Activated CD8-positive, alpha-beta memory T cell treated with anti-CD3 and anti-CD28 coated beads for 1 hour (primary cell): ENCODE measurements around the gene RUBCN.
A peak's percentile ranks its signal among the peaks of the same experiment; 100 is the strongest.

Experiments used
- DNase-seq, 2 donors: peaks; one replicate each; pipeline ENCODE4 v3.0.0-alpha.2; 2020; ENCODE audit warnings: low read depth in 1 of 2; ENCODE audit errors: extremely low read depth in 1 of 2

RUBCN gene

GRCh38 chr3:197736491-197737318 lies at the start of gene RUBCN:
RUBCN (minus strand) TSS chr3:197736904; CDS start chr3:197736719, 185 bp downstream.
- DNase-seq = peak; percentile 81 to 85

GRCh38 chr3:197784019-197784585 lies 47.4 kb upstream of the RUBCN start:
- DNase-seq = no peak

DNA sequence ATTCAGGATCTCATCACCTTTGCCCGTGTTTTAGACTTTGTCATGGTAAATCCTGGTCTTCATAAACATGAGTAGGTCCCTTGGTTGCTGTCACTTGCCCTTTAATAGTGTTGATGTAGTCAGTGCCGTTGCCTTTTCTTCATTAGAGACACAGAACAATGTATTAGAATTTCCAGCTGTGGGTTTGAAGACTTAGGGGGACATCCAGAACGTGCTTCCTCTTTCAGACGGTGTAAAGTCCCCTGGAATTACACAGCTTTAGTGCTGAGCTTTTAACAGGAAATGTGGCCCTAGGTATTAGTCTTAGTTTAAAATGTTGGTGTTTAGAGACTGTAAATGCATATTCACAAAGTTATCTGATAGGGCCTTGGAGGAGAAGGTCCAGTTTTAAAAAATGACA lies 45.5 kb upstream of the RUBCN start:
- no peak for DNase-seq

DNA sequence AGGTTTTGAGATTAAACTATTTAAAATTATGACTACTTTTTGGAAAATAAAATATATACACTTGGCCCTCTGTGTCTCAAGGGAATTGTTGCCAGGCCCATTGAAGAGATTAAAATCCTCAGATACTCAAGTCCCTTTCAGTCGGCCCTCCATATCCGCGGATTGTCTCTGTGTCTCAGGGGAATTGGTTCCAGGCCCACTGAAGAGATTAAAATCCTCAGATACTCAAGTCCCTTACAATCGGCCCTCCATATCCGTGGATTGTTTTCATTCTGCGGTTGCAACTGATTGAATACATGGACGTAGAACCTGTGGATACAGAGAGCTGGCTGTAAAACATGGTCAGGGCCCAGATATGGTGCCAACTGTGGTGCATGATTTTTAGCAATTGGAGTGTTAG lies 38.6 kb upstream of the RUBCN start:
- DNase-seq = no peak

GRCh38 chr3:197761784-197762183 lies 25.1 kb upstream of the RUBCN start:
- DNase-seq = no peak

DNA sequence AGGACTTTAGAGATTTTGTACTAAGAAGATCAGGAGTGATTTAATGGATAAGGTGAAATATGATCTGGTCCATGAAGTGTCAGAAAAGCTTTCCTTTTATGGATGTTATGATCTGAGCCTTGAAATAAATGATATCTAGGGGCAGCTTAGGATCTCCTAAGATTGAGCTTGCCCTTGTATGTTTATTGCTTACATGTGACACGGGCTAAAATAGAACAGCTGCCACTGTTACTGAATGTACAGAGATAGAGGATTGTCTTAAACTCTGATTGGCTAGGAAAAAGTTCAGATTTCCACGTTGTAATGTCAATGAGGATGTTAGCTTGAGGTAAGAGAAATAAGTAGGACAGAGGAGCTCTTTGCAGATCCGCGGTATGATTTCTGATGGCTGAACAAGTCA lies 21.8 kb upstream of the RUBCN start:
- no peak for DNase-seq

- no peak for DNase-seq
These were observed 20.0 kb upstream of the RUBCN start for GRCh38 chr3:197756704-197757103.

- no peak for DNase-seq
These were observed 16.6 kb upstream of the RUBCN start for GRCh38 chr3:197753263-197753662.

- no peak for DNase-seq
These were observed 15.4 kb upstream of the RUBCN start for GRCh38 chr3:197752107-197752506.

GRCh38 chr3:197750858-197751737 lies 14.4 kb upstream of the RUBCN start:
- DNase-seq = peak in 1 of 2 donors; percentile 1

GRCh38 chr3:197750396-197750831 lies 13.7 kb upstream of the RUBCN start:
- DNase-seq = peak; percentile 27 to 33

DNA sequence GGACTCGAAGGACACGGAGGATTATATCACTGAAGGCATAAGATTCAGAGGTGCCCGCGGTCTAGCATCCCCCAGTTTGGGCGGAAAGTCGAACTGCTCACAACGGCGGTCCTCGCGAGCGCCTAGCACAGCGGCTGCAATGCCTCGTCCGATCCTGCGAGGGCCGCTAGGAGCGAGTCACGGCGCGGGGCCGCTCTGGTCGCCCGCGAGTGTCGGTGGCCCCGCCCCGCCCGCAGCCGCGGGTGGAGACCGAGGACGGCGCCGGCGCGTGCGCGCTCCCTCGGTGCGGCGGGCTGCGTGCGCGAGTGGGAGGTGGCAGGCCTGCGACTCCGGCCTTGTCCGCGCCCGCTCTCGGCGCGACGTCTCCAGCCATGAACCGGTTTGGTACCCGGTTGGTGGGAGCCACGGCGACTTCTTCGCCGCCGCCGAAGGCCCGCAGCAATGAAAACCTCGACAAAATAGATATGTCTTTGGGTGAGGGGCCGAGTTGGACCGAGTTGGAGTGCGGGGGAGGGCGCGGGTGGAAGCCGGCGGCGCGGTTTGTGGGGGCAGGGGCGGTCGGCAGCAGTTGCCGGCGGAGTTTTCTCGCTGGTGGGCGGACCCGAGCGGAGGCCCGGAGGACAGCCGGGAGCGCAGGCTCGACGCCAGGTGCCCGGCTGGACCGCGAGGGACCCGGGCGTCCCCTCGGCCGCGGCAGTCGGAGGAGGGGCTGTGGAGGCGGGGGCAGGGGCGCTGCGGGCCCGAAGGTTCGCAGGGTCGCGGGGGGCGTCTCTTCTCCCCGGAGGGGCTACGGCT lies 13.1 kb upstream of the RUBCN start, which contains the start of gene FYTTD1:
Gene FYTTD1 (plus strand): TSS at position 283 of the 795 bp plus-strand sequence. CDS start 89 bp downstream, at position 372.
- DNase-seq = peak; percentile 66 to 85

DNA sequence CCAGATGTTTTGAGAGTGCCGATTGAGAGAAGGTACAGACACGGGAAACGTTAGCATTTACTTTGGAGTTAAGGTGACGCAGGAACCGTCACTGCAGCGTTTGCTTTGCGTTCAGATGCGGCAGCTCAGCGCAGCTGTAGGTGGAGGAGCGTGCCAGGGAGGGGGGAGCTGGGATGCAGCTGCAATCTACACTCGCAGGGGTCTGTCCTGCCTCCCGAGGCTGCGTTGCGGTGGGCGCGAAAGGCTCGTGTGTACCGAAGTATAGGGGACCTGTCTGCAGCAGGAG lies 12.6 kb upstream of the RUBCN start:
- peak in 1 of 2 donors; percentile 38 for DNase-seq

DNA sequence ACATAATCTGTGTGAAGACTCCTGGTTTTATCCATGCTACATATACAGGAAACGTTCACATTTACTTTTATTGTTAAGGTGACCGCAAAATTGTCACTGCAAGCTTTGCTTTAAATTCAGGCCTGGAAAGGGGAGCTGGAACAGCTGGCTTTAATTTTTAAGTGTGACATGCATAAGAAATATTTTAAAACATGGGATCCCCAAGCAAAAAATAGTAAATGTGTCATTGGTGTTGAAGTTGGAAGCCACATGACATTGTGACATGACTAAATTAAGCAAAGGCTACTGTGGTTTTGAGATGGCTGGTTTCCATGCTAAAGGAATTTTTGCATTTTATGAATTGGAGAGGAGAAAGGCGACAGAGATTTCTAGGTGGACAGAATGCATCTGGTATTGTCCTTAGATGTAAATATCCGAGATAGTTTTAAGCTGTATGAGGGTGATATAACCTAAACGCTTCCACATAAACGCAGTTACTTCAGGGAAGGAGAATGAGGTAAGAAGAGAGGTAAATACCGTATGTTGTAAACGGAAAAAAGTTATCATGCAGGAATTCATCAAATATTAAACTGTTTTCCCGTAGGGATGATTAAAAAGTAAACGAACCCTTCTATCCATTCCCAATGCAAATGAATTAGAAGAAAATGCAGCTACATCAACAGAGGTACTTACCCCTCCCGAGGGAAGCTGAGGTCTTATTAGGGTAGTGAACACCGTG lies 12.1 kb upstream of the RUBCN start:
- no peak for DNase-seq

GRCh38 chr3:197746801-197747237 lies 10.1 kb upstream of the RUBCN start:
- DNase-seq = no peak

DNA sequence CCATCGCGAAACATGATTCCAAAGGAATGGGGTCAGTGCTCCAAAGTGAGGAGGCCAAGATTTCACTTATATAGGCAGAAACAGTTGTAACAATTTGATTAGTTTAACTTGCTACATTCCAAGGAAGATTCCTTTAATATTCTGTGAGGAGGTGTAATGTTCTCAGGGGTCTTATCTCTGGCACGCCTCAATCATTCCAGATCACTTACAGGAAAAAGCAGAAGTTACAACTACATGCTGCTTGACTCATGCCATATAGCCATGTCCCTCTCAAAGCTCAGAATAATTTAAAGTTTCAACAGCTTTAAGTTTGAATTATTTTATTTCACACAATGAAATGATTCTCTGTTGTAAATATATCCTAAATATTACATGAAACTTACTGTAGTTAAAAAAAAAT lies 9.5 kb upstream of the RUBCN start:
- no peak for DNase-seq

GRCh38 chr3:197742787-197743186 lies 6.1 kb upstream of the RUBCN start:
- DNase-seq = no peak

GRCh38 chr3:197737749-197738462 lies 1.2 kb upstream of the RUBCN start:
- DNase-seq = no peak

DNA sequence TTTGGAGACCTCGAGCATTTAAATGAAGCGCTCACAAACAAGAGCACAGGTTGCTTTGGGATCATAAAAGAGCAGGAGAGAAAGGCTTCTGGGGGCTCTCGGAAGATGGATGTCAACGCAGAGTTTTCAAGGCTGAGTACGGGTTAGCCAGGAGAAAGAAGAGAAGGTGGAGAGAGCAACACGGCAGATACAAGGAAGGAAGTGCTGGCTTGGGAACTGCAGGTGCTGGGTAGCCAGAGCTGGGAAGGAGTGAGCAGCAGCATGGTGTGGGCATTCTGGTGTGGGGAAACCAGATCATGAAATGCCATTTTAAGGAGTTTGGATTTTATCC lies 580 bp upstream of the RUBCN start:
- no peak for DNase-seq
